Mesodermal cell (in vitro differentiated cells): ENCODE results near the gene SND1.

Experiments used
- H3K27ac ChIP-seq: 2 replicates; pipeline ENCODE4 v1.7.0; 2013; ENCODE audit warnings: mild to moderate bottlenecking, low read depth, low read length, moderate library complexity; ENCODE audit not compliant: severe bottlenecking
- H3K36me3 ChIP-seq: 2 replicates; pipeline ENCODE4 v1.7.1; 2013; ENCODE audit warnings: mild to moderate bottlenecking, low read length, moderate library complexity; ENCODE audit not compliant: control insufficient read depth, insufficient read depth
- H3K4me1 ChIP-seq: one replicate; pipeline ENCODE4 v1.7.1; 2013; ENCODE audit warnings: mild to moderate bottlenecking, low read length; ENCODE audit not compliant: insufficient read depth, control insufficient read depth, poor library complexity, severe bottlenecking
- H3K4me3 ChIP-seq: 2 replicates; pipeline ENCODE4 v1.7.0; 2013; ENCODE audit warnings: low read length, control low read depth, mild to moderate bottlenecking; ENCODE audit not compliant: insufficient read depth, poor library complexity, severe bottlenecking; ENCODE audit errors: extremely low read depth
- H3K9me3 ChIP-seq: 2 replicates; pipeline ENCODE4 v1.7.1; 2013; ENCODE audit warnings: mild to moderate bottlenecking, low read length, moderate library complexity; ENCODE audit not compliant: control insufficient read depth
- WGBS, 2 experiments: methylation state at CpG; one replicate each; pipeline ENCODE4 v1.1.5; 2013; ENCODE audit warnings: missing lambda C conversion rate in 2 of 2; ENCODE audit not compliant: insufficient coverage in 2 of 2; 5-methylcytosine and 5-hydroxymethylcytosine counted together

SND1 gene

DNA sequence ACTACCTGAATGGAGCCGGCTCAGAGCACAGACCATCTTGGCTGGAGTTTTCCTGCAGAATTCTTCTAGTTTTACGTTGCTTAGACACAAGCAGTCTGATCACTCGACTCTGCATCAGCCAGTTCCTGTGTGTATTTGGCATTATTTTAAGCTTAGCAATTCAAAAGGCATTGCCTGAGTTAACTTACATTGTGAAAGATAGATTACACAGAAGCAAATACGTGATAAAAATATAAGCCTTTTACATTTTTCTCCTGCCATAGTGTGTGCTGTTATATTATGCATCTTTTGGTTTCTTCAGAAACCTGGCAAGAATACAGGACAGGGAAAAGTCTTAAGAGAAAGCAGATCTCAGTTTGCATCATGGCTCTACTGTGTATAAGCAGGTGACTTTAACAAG, 281.2 kb downstream of the SND1 start:
- Histone ChIP-seq H3K4me3 (no peak overlapping the region), H3K36me3 (peaks cover 61% of the 10 kb centered on the region), H3K27ac (no peak overlapping the region), H3K9me3 (peaks cover 9% of the 10 kb centered on the region), H3K4me1 (no peaks in the 10 kb centered on the region)
- WGBS, 2 experiments = 85 to 92% methylated on average over 2 to 3 of the region's 4 CpGs

DNA sequence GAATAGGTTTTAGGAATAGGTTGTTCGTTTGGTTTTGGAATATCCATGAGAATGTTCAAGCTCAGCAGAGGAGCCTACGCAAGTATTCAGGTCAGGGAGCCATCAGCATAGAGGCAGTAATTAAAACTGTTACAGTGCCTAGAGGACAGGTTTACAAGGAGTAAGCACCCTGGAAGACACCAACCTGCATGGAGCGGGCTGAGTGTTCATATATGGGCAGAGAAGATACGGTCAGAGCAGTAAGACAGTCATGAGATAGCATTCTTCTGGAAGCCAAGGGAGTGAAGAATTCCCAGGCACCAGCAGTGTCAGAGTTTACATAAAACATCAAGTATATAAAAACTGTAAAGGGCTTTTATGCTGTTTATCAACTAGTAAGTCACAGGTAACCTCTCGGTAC, 282.7 kb downstream of the SND1 start:
- H3K4me3 ChIP-seq = no peak overlapping the region
- no peaks in the 10 kb centered on the region for H3K4me1 ChIP-seq
- H3K36me3 ChIP-seq = peaks cover 59% of the 10 kb centered on the region
- 83 to 90% methylated on average over 2 to 5 of the region's 5 CpGs for whole genome bisulfite sequencing, 2 experiments
- H3K9me3 ChIP-seq = peaks cover 9% of the 10 kb centered on the region
- no peak overlapping the region for H3K27ac ChIP-seq

DNA sequence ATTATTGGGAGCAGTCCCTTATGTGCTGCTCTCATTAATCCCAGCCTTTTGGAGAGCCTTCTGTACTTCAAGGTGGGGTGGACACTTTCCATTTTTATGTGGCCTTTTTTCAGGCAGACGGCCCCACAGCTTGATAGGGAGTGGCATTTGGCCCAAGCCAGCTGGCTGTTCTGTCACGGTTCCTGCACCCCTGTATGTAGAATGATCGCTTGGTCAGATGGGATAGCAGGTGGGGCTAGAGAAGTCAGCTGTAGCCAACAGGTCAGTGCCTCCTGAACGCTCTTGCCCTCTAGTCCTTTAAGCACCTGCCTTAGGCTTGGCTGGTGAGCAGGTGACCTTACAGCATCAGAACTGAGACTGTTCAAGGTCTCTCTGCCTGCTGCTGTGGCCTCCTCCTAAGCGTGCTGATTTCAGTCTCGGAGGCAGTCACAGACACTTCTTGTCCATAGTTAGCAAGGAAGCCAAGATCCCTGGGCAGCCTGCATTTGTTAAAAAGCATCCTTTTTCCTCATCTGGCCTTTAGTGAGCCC, 283.9 kb downstream of the SND1 start:
- Histone ChIP-seq H3K4me1 (peaks cover 6% of the 10 kb centered on the region), H3K4me3 (no peak overlapping the region), H3K9me3 (peaks cover 8% of the 10 kb centered on the region), H3K36me3 (peaks cover 59% of the 10 kb centered on the region), H3K27ac (no peak overlapping the region)
- WGBS, 2 experiments = 99% methylated on average over 6 of the region's 6 CpGs

DNA sequence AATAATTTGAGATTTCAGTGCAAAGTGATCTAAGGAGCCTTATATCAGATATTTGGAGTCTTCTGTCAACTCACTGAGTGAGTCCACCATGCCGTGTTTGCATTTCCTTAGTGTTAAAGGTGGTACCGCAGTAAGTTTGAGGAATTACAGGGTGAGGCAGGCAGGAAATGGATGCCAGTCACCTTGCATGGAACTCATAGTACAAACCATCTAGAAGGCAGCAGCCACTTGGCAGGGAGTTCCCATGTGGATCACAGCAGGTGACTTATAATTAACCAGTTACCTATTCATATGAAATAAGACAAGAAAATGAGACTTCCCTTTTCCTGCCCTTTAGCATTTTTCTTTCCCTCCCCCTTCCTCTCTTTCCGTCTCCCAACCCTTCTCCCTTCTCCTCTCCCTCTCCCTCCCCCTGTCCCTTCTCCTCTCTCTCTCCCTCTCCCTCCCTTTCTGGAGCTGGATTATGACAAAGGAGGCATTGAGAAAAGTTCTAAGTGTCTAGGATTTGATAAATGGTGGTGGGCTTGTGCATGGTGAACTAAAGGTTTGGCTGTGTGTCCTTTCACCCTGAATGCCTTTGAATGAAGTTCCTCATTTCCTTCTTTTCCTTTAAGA, 285.2 kb downstream of the SND1 start:
- peaks cover 52% of the 10 kb centered on the region for H3K36me3 ChIP-seq
- no peaks in the 10 kb centered on the region for H3K9me3 ChIP-seq
- H3K27ac ChIP-seq = no peak overlapping the region
- H3K4me1 ChIP-seq = peaks cover 6% of the 10 kb centered on the region
- no peak overlapping the region for H3K4me3 ChIP-seq
- WGBS, 2 experiments = 67 to 84% methylated on average over 1 to 2 of the region's 3 CpGs

DNA sequence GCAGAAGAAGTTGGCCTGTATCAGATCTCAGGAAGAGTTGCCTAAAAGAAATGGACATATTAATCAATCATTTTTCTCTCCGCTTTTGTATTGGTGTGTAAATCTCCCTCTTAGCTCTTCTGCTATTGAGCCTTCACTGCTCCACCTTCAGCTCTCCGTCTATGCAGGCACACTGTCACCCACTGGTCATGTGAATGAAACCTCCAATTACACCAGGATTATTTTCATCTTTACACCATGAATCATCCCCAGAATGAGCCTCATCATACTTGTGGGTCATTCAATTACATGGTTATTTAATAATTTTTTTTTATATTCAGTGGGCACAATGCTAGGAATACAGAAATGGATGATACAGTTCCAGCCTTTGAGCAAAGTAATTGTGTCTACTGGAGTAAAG, 286.6 kb downstream of the SND1 start:
- no peak overlapping the region for H3K4me3 ChIP-seq
- peaks cover 54% of the 10 kb centered on the region for H3K36me3 ChIP-seq
- H3K4me1 ChIP-seq = peaks cover 6% of the 10 kb centered on the region
- WGBS, 2 experiments = 100% methylated on average over 1 of the region's 2 CpGs; no CpG with 5 or more reads in 1 of the 2 experiments
- no peaks in the 10 kb centered on the region for H3K9me3 ChIP-seq
- H3K27ac ChIP-seq = no peak overlapping the region

DNA sequence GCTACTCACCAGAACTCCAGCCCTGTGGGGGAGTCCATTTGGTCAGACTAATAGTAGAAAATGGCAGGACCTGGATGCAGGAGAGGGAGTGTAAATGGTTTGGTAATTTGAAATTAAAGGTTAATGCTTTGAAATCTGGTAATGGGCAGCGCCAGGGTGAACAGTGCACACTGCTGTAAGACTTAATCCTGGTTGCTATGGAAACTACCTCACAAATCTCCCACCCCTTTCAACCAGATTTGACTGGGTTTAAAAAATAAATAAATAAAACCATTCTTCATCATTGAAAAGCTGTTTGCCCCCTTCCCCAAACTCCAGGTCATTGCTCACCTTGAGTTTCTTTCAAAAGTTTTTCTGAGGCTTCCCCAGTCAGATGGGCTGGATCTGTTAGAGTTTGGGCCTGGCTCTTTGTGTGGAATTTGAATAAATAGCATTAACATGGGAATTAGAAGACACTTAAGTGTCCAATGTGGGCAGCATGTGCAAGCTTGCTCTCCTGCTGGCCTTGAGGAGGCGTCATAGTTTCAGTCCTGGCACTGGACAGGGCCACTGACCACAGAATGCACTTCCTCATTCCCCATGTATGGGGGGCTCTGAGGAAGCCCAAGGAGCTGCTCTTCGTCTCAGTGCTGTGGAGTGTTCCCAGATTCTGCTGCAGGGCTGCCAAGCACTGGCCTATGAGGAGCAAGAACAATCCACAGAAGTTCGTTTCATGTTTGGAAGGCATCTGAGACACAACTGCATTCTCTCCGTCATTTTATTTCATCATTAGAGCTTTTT, 288.6 kb downstream of the SND1 start:
- H3K36me3 ChIP-seq = peaks cover 56% of the 10 kb centered on the region
- H3K4me1 ChIP-seq = peaks cover 6% of the 10 kb centered on the region
- H3K27ac ChIP-seq = no peak overlapping the region
- no peak overlapping the region for H3K4me3 ChIP-seq
- H3K9me3 ChIP-seq = no peaks in the 10 kb centered on the region
- 90 to 98% methylated on average over 2 to 4 of the region's 5 CpGs for WGBS, 2 experiments

DNA sequence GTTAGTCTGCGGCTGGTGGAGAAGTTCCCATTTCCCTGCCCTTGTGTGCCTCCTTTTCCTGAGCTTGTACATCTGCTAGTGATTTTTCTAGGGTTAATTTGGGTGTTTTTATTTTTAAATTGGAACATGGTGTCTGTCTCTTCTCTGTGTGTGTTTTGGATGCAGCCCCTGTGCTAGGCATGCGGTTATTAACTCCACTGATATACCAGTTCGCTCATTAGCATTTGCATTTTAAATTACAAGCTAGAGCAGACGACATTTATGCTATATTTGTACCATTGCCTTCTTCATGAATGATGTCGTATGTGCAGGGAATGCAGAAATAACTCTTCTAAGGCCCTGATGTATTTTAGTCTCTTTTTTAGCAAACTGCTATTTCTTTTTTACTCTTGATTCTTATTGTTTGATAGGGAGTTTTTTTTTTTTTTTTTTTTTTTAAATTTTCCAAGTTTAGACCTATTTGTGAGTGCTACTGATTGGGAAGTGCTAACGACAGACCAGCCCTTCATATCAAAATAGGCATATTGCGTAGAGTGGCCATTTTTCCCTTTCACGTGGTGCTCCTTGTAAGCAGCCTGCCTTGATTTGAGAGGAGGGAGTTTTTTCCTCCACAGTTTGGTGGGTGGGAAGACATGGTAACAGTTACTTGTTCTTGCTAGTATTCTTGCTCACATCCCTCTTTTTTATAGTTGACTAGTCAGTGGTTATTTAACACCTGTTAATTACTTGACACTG, 289.6 kb downstream of the SND1 start:
- H3K36me3 ChIP-seq = peaks cover 51% of the 10 kb centered on the region
- WGBS, 2 experiments = 90 to 92% methylated on average over 2 to 6 of the region's 8 CpGs

DNA sequence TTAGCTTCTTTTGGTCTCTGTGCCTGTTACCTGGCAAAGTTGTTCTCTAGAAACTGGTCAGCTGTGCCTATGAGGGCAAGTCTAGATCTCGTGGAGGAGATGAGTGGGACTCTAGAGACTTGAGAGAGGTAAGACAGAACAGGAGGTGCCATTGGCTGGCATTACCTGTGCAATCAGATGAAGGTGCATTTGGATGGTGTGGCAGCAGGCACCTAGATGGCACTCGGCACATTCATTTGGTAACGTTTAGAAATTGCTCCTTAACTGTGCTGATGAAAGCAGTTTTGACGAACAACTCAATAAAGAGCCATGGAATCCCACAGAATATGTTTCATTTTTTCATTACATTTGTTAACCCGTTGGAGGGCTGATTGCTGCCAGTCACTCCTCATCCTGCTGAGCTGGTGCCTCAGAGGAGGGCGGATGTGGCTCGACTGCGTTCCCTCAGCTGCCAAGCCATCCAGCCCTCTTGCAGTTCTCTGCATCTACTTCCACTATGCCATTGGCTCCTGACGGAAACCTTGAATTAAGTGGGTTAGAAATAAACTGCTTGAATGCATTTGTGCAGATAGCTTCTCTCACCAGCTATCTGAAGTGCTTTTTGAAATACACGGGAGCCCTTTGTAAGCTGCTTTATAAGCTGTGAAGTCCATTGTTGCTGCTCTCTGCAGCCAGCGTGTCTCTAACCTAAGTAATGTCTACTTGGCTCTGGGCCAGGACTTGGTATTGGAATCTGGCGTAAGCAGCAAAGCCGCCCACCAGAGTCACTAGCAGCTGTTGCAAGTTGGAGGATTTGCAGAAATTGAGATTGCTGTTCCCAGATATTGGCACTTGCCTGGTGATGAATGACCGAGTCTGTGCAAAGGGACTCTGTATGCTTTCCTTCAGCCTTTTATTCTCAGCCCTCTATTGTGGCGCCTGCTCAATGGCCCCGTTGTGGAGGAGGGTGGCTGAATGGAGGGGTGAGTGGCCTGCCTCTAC, 291.8 kb downstream of the SND1 start:
- Histone ChIP-seq H3K4me3 (no peak overlapping the region), H3K36me3 (peaks cover 51% of the 10 kb centered on the region), H3K9me3 (no peaks in the 10 kb centered on the region), H3K27ac (no peak overlapping the region), H3K4me1 (peaks cover 18% of the 10 kb centered on the region)
- WGBS, 2 experiments = 93 to 95% methylated on average over 9 to 16 of the region's 16 CpGs

More for the DNA sequence above, 289.6 kb downstream of the SND1 start:
- Histone ChIP-seq H3K4me1 (peaks cover 12% of the 10 kb centered on the region), H3K4me3 (no peak overlapping the region), H3K27ac (no peak overlapping the region), H3K9me3 (no peaks in the 10 kb centered on the region)

DNA sequence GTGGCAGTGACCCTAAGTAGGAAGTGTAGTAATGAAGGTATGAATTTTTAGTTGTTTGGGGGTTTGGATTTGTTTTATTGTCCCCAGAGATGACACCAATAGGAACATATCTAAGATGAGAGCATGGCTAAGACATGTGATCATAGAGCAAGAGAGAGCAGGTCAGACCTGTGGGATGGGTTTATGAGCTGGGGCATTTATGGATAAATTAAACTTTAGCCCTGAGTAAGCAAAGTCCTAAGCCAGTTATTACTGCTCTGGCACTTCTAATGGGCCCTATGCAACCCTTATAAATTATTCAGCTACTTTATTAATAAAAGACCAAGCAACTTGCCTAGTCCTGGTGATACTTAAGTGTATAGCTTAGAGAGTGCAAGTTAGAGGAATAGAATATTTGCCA, 294.1 kb downstream of the SND1 start:
- H3K27ac ChIP-seq = no peak overlapping the region
- H3K9me3 ChIP-seq = no peaks in the 10 kb centered on the region
- H3K36me3 ChIP-seq = peaks cover 33% of the 10 kb centered on the region
- H3K4me1 ChIP-seq = peaks cover 22% of the 10 kb centered on the region
- no peak overlapping the region for H3K4me3 ChIP-seq

DNA sequence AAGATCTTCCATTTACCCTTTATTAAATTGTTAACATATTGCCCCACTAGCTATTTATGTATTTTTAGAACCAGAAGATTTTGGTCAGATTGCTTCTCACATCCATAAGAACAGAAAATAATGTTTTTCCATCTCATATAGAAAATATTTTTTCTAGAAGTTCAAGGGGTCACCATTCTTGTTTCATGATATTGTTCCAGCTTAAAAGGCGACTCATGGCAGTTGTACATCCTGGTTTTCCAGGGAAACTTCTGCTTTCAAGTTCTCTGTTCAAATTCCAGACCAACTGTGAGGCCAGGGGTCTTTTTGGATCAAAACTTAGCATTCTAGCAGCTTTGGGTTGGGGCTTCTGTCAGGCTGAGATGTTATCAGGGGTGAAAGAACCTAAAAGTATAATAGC, 294.9 kb downstream of the SND1 start:
- 92% methylated on average over 1 of the region's 1 CpG; no CpG with 5 or more reads in 1 of the 2 experiments for WGBS, 2 experiments
- peak overlapping the region; percentile 54 for H3K27ac ChIP-seq
- H3K4me3 ChIP-seq = no peak overlapping the region
- H3K36me3 ChIP-seq = peaks cover 32% of the 10 kb centered on the region
- H3K4me1 ChIP-seq = peaks cover 22% of the 10 kb centered on the region
- no peaks in the 10 kb centered on the region for H3K9me3 ChIP-seq
